Stimulated activated CD4-positive, alpha-beta T cell treated with anti-CD3 and anti-CD28 coated beads, Interleukin-15, amount 100 ng/mL, for 48 hours (primary cell): ENCODE data around the gene KATNIP.

Experiments used
- DNase-seq, 2 donors: peaks; one replicate each; pipeline ENCODE4 v3.0.0-alpha.2; 2020; ENCODE audit warnings: low read depth in 2 of 2

The KATNIP gene

DNA sequence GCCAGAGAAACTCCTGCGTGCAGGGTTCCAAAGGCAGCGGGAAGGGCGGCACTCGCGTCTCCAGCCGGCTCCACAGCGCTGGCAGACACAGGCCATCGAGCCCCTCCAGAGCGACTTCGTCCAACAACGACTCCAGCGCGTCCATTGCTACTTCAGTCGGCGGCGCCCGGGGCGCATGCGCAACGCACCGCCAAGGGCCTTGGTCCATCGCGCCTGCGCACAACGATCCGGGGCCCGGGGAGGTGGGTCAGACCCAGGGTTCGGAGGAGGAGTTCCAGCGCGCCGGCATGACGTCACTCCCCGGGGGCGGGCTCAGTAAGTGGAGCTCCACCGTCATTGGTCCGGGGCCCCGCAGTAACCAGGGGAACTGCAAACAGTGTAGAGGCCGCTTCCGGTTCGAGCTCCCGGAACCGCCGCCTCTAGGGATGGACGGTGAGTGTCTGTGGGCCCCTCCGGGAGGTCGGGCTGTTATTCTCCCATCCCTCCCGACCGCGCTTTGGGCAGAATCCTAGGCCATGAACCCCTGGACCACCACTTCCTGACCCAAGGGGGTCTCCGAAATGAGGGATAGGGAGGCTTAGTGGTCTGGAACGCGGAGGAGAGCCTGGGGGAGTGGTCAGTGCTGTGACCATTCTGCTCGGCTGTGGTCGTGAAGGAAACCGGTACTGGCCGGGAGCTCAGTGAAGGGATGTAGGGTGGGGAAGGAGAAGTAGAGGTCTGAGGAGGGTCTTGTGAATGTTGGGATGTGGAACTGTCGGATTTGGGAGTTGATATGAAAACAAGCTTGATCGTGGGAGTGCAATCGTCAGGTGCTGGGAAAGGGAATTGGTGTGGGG is at the start of gene KATNIP, which contains the start of gene GTF3C1:
KATNIP (plus strand) TSS at position 399 of the 836 bp plus-strand sequence; CDS start at position 426, 27 bp downstream.
GTF3C1 (minus strand) TSS at position 168 of the 836 bp plus-strand sequence; CDS start at position 145, 23 bp downstream.
- DNase-seq = peak; percentile 100

- DNase-seq = no peak
Measured at GRCh38 chr16:27500801-27501200, 49.1 kb upstream of the KATNIP start.

- no peak for DNase-seq
Measured at GRCh38 chr16:27503662-27504061, 46.3 kb upstream of the KATNIP start.

- no peak for DNase-seq
Measured at GRCh38 chr16:27505297-27506236, 44.4 kb upstream of the KATNIP start.

- no peak for DNase-seq
Measured at GRCh38 chr16:27506771-27507170, 43.2 kb upstream of the KATNIP start.

DNA sequence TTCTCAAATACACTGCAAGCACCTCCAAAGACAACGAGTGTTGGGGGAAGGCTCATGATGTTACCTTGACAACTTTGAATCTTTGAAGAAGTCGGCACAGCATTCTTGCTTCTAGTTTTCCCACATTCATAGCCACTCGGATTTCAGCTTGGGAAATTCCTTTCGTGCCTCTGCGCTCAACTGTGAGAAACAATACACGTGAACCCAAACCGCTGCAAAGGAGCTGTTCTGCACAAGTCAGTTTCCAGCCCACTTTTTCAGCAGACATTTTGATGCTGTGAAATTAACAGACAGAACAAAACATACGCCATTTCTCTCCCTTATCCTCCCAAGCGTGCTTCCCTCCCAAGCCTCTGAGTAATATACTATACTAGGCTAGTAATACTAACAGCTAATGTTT is 41.5 kb upstream of the KATNIP start:
- no peak for DNase-seq

GRCh38 chr16:27511657-27512448 is 38.1 kb upstream of the KATNIP start:
- DNase-seq = no peak

- no peak for DNase-seq
Measured at GRCh38 chr16:27514806-27515205, 35.1 kb upstream of the KATNIP start.

DNA sequence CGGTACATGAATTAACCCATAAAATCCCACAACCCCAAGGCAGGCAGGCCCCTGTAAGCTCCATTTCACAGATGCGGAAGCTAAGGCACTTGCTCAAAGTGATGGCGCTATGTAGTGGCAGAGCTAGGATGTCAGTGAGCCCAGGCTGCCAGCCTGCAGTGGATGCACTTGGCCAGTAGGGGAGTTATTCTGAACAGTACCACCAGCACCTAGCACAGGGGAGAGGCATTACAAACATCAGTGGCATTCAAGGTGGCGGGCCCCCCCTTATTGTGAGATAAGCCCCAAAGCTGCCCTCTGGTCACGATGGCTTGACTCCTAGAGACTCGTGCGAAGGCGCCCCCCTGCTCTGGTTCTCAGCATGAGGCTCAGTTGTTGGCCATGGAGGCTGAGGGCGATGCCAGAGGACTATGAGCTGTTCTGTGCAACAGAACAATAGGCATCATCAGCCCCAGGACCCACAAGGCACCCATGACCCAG is 34.0 kb upstream of the KATNIP start:
- DNase-seq = peak; percentile 5 to 8

DNA sequence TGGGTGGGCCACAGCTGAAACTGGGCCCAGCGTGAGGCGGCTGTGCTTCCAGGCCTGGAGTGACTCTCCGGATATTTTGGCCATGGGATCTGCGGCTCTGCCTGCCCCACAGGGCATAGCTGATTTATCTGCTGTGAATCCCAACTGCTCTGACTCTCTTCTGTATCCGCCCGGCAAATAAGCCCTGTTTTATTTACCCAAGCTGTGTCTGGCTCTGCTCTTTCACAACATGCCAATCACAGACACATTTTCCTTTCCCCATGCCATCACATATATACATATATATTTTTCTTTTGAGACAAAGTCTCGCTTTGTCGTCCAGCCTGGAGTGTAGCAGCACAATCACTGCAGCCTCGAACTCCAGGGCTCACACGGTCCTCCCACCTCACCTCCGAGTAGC is 33.6 kb upstream of the KATNIP start:
- DNase-seq = no peak

GRCh38 chr16:27517664-27518063 is 32.3 kb upstream of the KATNIP start:
- no peak for DNase-seq

DNA sequence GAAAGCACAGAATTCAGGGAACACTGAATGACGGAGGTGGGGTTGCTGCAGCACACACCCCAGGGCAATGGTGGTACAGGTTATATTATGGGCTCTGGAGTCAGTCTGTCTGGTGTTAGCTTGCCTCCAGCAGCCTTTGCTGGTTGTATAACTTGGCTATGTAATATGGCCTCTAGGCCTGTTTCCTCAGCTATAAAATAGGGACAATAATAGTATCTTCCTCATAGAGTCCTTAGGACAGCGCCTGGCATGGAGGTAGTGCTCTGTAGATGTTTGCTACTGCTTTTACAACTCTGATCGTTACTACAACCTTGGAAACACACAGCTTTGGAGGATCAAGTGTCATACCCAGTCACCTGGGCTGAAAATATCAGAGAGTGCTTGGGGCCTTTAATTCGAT is 31.7 kb upstream of the KATNIP start:
- no peak for DNase-seq

DNA sequence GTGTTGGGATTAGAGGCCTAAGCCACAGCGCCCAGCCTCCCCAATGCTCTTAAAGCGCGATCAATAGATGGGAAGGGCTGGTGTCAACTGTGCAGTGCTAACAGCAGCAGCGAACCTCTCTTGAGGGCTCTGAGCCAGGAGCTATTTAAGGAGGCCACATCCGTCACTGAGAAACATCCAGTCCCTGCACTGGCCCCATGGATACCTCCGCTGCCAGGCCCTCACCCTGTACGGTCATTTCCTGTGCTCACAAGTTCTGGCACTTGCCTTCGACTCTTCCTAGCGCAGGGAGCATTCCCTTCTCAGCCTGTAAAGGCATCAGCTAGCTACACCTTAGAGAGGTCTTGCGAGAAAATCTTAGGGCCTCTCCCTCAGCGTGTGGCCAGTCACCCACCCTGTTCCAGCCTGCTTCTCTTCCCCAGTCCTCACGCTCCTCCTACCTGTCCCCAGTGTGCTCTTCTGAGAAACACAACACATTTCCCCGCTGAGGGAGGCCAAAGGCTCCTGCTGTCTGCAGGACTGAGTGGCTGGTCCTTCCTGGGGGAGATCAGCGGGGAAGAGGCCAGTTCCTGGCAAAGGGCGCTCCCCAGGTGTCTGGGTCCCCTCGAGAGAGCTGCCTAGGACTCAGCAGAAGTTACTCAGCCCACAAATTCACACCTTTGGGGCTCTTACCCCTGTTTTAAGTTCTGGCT is 28.8 kb upstream of the KATNIP start:
- no peak for DNase-seq

DNA sequence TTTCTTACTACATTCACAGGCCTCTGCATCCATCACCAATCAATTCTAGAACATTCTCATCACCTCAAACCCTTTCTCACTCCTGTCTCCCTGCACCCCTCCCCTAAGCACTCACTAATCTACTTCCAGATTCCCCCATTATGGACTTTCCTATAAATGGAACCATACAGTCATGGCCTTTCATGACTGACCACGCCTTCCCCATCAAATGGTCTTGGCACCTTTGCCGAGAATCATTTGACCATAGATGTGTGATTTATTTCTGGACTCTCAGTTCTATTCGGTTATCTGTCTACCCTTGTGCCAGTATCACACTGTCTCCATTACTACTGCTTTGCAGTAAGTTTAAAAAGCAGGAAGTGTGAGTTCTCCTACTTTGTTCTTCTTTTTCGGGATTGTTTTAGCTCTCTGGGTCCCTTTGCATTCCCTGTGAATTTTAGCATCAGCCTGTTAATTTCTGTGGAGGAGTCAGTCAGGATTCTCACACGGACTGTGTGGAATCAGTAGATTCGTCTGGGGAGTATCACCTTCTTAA is 27.7 kb upstream of the KATNIP start:
- no peak for DNase-seq

DNA sequence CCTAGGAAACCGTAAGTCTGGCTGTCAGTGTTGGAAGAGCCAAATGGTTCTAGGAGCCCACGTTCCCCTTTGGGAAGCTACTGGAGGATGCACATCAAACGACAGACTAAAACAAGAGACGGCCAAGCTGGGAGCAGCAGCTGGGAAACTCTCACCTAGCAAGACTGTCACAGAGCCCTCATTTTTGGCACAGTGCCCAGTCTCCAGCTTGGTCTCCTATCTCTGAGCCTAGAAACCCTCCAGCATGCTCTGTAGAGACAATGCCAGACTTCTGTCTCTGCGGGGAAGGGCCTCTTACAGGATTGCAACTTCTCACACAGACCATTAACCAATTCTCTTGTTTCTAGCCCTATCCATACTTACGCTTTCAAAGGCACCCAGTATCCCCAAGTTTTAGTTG is 23.8 kb upstream of the KATNIP start:
- DNase-seq = no peak

- DNase-seq = no peak
Measured at GRCh38 chr16:27528294-27528693, 21.6 kb upstream of the KATNIP start.

DNA sequence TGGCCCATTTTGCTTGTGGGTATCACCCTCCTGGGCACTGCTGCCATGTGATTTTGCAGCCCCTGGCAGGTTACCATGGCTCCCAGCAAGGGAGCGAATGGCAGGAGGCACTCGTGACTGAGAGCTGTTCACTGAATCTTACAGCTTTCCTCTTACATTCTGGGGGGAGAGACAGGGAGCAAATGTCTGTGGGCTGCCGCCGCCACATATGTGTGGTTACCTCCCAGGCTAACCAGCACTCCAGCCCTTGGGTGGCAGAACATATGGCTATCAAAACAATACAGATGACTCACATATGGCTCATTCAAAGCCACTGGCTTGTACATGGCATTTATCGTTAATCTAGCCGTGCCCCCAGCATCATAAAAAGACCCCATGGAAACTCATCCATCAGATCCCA is 20.0 kb upstream of the KATNIP start:
- DNase-seq = no peak

GRCh38 chr16:27531186-27531585 is 18.8 kb upstream of the KATNIP start:
- DNase-seq = no peak

DNA sequence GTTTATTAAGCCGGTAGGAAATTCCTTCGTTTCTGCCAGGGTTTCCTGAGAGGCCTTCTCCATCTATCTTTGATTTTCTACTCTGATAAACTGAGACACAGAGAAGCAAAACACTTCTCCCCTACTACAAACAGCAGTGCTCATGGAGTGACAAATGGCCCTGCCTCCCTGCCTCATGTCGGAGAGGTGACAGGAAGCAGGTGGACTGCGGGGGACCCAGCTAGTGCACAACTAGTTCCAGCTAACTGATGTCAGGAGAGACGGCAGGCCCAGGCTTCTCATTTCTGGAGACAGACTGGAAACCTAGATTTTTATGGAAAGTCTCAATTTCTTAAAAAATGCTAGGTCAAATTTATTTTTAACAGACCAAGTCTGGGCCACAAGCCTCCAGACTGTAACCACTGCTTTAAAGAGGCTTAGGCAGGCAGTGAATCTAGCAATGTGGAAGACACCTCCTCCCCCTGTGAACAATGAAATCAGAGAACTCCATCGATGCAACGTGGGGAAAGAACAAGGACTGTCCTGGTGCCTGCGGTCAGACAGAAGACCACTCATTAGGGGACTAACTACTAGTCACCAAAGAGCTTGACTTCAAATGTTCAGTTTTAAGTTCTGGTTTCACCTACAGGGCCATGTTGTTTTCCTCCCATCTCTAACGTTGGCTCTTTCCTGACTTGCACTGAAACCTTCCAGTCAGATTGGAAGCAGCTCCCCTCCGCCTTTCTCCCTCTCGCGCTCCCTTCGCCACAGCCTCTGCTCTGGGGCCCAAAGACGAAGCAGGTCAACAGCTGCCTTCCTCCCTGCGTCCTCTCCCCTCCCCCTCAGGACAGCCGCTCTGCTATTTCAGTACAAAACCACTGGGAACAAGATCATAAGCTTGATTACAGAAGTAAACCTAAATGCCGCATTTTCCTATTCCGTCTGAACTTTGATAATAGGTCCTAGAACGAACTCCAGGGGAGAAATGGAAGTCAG is 17.8 kb upstream of the KATNIP start:
- no peak for DNase-seq
